ENCODE results near the gene CDC6.
"Not testable (repeated sequence)": the region's sequence is repeated elsewhere in the genome, so short reads cannot be mapped to it uniquely, and the experiment has no call there.

DNA sequence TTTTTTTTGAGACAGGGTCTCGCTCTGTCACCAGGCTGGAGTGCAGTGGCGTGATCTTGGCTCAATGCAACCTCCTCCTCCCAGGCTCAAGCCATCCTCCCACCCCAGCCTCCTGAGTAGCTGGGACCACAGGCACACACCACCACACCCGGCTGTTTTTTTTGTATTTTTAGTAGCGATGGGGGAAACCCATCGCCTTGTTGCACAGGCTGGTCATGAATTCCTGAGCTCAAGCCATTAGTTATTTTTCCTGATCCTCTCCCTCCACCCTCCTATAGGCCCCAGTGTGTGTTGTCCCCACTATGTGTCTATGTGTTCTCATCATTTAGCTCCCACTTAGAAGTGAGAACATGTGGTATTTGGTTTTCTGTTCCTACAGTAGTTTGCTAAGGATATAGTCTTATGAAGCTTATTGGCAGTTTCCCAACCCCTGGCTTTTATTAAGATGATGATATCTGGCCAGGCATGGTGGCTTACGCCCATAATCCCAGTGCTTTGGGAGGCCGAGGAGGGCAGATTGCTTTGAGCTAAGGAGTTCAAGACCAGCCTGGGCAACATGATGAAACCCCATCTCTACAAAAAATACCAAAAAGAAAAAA, 11.6 kb downstream of the CDC6 start:
- not testable (repeated sequence) for TF ChIP-seq CTCF (IDR thresholded peaks at IDR 0.05; ENCODE audit: control extremely low read depth in 1 of 3, insufficient read depth in 1 of 3, low read depth in 1 of 3, low read length in 3 of 3); POLR2A (IDR thresholded peaks at IDR 0.05; ENCODE audit: control extremely low read depth in 1 of 2, low read depth in 2 of 2, low read length in 2 of 2); RFX5 (IDR thresholded peaks at IDR 0.05; ENCODE audit: borderline replicate concordance, low read depth, low read length); TBP (IDR thresholded peaks at IDR 0.05; ENCODE audit: low read depth, low read length); EZH2 (IDR thresholded peaks at IDR 0.05; ENCODE audit: low read depth, low read length, severe bottlenecking); TAF7 (optimal IDR thresholded peaks at IDR 0.05; ENCODE audit: borderline replicate concordance, low read depth, low read length); FOSL1 (IDR thresholded peaks at IDR 0.05; ENCODE audit: insufficient read depth, low read depth, low read length)
- TF ChIP-seq, protein P1, sequence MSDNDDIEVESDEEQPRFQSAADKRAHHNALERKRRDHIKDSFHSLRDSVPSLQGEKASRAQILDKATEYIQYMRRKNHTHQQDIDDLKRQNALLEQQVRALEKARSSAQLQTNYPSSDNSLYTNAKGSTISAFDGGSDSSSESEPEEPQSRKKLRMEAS (IDR thresholded peaks at IDR 0.05): not testable (repeated sequence)
